Amniotic stem cell (primary cell): ENCODE results near the gene GPRIN3.

Experiments used
- DNase-seq: peaks from one replicate; lab custom pipeline; 2025; lab: John Stamatoyannopoulos, UW

GPRIN3 gene

GRCh38 chr4:89307446-89308160 is at the start of gene GPRIN3:
Gene GPRIN3, minus strand, starts transcription at chr4:89307800. Its CDS starts 57,690 bp downstream, at chr4:89250110.
- no peak for DNase-seq

DNA sequence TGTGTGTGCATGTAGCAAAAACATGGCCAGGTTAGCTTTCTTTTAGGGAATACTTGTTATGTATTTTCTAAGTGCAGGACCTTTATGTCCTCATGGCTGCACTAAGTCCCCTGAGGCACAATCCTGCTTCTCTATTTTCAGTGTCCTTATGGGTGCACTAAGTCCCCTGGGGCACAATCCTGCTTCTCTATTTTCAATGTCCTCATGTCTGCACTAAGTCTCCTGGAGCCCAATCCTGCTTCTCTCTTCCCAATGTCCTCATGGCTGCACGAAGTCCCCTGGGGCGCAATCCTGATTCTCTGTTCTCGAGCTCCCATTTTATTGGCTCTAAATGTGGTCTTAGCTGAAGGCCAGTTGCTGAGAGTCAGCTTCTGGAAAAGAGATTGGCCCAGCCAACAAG is 49.7 kb upstream of the GPRIN3 start:
- DNase-seq, result no peak

GRCh38 chr4:89356086-89356485 is 48.5 kb upstream of the GPRIN3 start:
- DNase-seq, result no peak

DNA sequence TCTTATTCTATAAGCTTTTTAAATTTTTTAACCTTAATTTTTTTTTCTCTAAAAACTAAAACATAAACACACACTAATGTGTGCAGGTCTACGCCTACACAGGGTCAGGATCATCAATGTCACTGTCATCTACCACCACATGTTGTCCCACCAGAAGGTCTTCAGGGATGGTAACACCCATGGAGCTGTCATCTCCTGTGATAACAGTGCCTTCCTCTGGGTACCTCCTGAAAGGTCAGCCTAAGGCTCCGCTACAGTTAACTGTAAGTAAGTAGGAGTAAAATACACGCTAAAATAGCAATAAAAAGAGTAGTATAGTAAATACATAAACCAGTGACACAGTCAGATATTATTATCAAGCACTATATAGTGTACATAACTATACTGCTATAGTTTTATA is 45.9 kb upstream of the GPRIN3 start:
- DNase-seq, result no peak

- no peak for DNase-seq
Observed at GRCh38 chr4:89352541-89352940, 44.9 kb upstream of the GPRIN3 start.

GRCh38 chr4:89351201-89351600 is 43.6 kb upstream of the GPRIN3 start:
- no peak for DNase-seq

DNA sequence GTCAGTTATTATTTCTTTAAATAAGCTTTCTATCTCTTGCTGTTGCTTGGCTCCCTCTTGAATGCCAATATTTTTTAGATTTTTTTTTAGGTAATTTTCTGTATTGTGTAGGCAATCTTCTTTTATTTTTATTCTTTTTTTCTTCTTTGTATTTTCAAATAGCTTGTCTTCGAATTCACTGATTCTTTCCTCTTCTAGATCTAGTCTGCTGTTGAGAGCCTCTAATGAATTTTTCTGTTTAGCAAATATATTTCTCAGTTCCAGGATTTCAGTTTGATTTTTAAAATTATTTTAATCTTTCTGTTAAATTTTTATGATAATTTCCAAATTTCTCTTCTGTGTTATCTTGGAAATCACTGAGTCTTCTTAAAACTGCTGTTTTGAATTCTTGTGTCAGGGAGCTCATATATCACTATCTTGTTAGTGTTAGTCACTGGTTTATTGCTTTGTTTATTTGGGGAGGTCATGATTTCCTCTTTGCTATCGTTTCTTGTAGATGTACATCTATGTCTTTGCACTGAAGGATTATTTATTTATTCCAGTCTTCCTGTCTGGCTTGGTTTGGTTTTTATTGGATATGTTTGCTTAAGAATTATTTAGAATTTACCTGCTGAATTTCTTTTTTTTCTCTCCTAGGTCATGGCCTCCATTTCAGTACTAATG is 39.9 kb upstream of the GPRIN3 start:
- no peak for DNase-seq

DNA sequence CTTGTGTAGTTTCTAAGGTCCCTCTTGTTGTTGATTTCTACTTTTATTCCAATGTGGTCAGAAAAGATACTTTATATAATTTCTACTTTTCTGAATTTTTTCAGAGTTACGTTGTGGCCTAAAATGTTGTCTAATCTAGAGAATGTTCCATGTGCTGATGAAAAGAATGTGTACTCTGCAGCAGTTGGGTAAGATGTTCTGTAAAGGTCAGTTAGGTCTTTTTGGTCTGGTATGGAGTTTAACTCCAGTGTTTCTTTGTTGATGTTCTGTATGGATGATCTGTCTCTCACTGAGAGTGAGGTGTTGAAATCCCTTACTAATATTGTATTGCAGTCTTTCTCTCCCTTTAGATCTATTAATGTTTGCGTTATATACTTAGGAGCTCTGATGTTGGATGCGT is 37.0 kb upstream of the GPRIN3 start:
- DNase-seq, result no peak

GRCh38 chr4:89338206-89338605 is 30.6 kb upstream of the GPRIN3 start:
- no peak for DNase-seq

DNA sequence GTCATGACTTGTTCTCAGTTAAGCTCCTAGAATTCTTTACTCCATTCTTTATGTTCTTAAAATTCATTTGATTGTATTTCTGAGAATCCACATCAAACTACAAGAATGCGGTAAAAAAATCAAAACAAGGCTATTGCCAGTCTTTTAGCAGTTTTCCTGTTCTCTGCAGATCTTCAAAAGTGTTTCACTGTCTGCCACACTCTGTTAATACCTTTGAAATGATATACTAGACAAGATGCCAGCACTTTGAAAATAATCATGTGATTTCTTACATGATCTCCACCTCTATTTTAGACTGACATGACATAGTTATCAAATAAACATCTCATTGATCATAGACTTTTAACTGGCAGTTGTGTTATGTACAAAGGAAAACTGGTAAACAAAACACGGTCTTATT is 30.1 kb upstream of the GPRIN3 start:
- DNase-seq, result no peak

DNA sequence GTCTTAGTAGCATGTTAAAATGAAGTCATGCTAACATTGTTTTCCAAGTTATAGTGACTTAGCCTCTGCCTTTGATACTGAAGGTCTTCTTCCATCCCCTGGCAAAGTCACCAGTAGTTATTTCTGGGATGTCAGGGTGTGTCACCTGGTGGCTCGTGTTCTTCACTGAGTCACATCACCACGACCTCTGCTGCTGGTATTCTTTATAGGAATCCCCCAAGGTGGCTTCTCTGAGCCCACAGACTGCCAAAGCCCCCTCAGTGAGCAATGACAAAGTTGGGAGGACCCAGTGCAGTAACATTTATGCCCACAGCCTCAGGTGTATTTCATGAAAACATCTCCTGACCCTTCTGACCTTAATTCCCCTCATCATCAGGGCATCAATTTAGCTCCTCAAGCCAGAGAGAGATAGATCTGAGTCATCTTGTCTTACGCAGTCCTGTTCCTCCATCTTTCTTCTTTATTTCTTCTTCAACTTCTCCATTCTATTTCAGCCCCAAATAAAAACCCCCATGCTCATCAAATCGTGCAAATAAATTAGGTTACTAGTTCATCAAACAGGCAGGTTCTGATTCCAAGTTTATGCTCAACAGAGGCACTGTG is 29.3 kb upstream of the GPRIN3 start:
- DNase-seq, result no peak

DNA sequence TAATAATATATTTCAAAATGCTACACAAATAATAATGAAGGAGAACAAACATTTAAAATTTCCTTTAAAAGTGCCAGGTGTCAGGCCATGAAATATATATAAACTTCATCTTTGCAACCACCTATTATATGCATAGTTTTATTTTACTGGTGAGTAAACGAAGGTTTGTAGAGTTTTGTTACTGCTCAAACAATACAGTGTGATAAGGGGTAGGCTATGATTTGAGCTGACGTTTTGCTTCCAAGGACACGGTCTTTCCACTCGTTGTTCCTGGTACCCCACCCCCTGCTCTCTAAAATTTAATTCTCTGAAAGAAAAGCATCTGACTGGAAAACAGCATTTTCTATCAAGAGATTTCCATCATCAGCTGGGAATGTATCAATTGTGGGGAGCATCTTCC is 27.2 kb upstream of the GPRIN3 start:
- DNase-seq, result no peak

DNA sequence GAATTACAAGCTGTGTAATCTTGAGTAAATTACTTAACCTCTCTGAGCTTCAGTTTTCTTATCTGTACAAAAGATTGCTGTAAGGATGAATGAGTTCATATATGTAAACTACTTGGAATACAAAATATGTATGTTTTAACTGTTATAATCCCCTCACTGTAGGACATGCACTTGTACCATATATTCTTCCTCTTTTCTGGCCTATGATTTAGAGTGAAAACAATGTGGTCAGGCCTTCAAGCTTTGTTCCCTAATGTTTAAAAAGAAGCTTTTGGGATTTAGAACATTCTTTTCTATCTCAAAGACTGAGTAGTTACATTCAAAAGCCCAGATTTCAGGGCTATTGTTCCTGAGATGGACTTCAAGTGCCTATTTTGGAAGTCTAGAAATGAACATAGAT is 26.7 kb upstream of the GPRIN3 start:
- DNase-seq, result no peak

DNA sequence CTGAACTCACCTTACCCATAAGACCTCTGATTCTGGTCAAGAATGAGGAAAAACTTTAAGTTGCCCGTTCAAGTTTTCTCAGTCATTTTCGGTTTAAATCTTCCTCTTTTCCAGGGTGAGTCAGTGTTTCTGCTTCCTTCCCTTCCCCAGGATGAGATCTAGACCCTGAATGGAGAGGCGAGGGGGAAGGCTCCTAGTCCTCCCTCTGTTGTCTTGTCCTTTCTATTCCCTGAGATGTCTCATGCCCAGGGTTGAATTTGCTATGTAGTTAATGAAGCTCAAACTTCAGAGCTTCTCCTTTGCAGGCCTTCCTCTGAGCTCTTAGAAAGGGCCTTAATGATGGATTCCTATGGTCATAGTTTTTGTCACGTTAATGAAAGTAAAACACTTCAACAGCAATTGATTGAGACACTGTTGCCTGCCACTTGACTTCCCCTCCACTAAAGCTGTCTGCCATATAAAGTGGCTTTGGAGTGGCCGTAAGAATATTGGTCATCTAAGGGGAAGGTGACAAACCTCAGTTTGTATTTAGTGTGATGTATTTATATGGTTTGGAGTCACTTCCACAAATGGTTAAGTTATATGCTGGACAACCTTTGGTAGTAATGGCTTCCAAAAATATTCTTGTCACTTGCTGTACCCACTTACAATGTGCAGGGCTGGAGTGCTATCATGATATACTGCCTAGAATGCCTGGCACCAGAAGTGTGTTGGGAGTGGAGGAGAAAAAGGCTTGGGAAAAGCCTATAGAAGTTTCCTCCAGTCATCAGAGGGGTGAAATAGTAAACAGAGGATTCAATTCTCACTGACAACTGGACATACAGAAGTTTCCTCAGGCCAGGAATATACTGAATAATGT is 24.3 kb upstream of the GPRIN3 start:
- DNase-seq, result no peak

GRCh38 chr4:89331197-89331596 is 23.6 kb upstream of the GPRIN3 start:
- no peak for DNase-seq

- no peak for DNase-seq
Observed at GRCh38 chr4:89329280-89329679, 21.7 kb upstream of the GPRIN3 start.

DNA sequence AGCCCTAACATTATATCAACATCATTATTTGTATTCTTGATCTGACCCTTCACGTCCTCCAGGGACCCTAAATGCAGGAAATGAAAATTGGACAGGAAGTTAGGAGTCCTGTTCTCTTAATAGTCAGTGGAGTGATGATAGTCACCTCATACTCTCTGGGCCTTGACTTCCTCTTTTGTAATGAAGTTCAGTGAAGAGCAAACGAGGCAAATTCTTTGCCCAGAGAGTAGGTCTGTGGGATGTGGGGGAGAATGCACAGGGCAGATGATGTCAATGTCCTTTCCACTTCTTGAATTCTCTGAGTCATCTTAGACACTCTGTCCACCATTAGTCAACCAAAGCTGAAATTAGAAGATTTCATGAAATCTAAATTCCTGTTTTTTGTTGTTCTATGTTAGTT is 17.1 kb upstream of the GPRIN3 start:
- DNase-seq, result no peak

DNA sequence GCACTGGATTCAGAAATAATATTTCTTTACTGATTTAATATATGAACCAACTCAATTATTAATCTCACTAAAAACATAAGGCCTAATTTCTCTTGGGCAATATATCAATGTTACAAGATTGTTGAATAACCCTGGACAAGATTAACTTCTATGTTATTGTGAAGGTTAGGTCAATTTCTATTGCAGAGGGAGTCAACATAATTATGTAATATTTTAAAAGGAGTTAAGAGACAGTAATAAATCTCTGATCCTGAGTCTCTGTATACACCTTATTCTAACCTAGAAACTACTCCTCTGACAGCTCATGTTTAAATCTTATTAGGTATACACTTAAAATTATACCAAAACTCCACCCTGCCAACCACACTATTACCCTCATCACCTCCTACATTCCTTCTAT is 15.1 kb upstream of the GPRIN3 start:
- no peak for DNase-seq

DNA sequence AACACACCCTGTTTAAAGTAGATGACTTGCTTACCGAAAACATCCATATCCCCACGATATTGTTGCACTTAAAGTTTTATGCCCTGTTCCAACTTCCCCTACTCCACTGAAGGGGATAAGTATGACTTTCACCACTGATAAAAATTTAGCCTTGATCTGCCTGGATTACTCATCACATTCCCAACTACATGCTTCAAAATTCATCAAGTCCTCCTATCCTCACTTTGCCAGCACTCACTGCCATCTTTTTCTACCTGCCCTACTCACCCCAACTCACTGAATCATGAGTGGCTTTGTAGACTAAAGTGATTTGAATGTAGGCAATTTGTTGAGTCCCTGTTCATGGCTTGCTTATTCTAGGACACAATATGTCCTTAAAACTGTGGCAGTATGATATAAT is 12.2 kb upstream of the GPRIN3 start:
- DNase-seq, result no peak

GRCh38 chr4:89316931-89317366 is 9.3 kb upstream of the GPRIN3 start:
- no peak for DNase-seq

- DNase-seq, result no peak
Observed at GRCh38 chr4:89316211-89316610, 8.6 kb upstream of the GPRIN3 start.

DNA sequence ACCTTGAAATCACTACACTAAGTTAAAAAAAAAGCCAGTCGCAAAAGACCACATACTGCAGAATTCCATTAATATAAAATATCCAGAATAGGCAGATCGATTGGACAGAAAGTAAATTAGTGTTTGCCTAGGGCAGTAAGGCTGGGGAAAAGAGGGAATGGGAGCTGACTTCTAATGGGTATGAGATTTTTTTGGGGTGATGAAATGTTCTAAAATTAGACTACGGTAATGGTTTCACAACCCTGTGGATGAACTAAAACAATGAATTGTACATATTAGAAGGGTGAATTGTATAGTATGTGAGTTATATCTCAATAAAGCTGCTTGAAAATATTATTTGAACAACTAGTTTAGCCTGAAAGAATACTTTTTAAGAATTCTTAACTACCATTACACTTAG is 6.7 kb upstream of the GPRIN3 start:
- no peak for DNase-seq

GRCh38 chr4:89312066-89312465 is 4.5 kb upstream of the GPRIN3 start:
- no peak for DNase-seq
